HEK293 (cell line): ENCODE results near the gene KIZ.

Experiments used
- CTCF ChIA-PET: fragments of 350-600 bp; formaldehyde crosslinking; extraction: SDS; loops from one replicate; lab custom pipeline; 2021; ENCODE audit warnings: antibody characterized with exemption; lab: Yijun Ruan, JAX
- POLR2A ChIA-PET: fragments of 300-600 bp; formaldehyde crosslinking; extraction: SDS; loops from one replicate; lab custom pipeline; 2020; ENCODE audit warnings: antibody characterized with exemption, inconsistent platforms; lab: Yijun Ruan, JAX
- H3K27ac ChIP-seq: fragments of 200-500 bp; sonication (Bioruptor generic); 2 replicates; pipeline ENCODE4 v1.5.1; 2014; ENCODE audit warnings: low read depth, low read length, control low read depth, inconsistent platforms; ENCODE audit errors: extremely low read depth
- H3K36me3 ChIP-seq, 2 experiments: fragments of 200-500 bp in 1 of 2; sonication (Bioruptor generic) in 1 of 2; 1 replicate in 1 of 2; 2 replicates in 1 of 2; pipeline ENCODE4 v1.5.1; 2014 to 2017; ENCODE audit warnings: inconsistent platforms in 2 of 2, low read length in 2 of 2; ENCODE audit not compliant: control insufficient read depth in 2 of 2, insufficient read depth in 1 of 2
- H3K4me1 ChIP-seq: fragments of 200-500 bp; sonication (Bioruptor generic); 2 replicates; pipeline ENCODE4 v1.5.1; 2014; ENCODE audit warnings: mild to moderate bottlenecking, low read length, inconsistent platforms; ENCODE audit not compliant: control insufficient read depth, insufficient read depth
- H3K4me3 ChIP-seq: 2 replicates; pipeline ENCODE4 v1.5.1; 2011; ENCODE audit warnings: low read depth, mild to moderate bottlenecking, control low read depth, low read length, moderate library complexity
- H3K9me3 ChIP-seq: fragments of 200-500 bp; sonication (Bioruptor generic); 2 replicates; pipeline ENCODE4 v1.5.1; 2014; ENCODE audit warnings: low read depth, low read length, inconsistent platforms; ENCODE audit not compliant: control insufficient read depth, insufficient read depth
- FEZF1 ChIP-seq: fragments of 450-650 bp; formaldehyde crosslinking; IDR thresholded peaks from 2 replicates; pipeline ENCODE4 v1.5.1; 2016; ENCODE audit warnings: missing biosample characterization, missing genetic modification characterization
- HIC1 ChIP-seq: fragments of 450-650 bp; formaldehyde crosslinking; IDR thresholded peaks from 2 replicates; pipeline ENCODE4 v1.5.1; 2016; ENCODE audit warnings: missing biosample characterization, missing genetic modification characterization
- KLF17 ChIP-seq: fragments of 450-650 bp; formaldehyde crosslinking; IDR thresholded peaks from 2 replicates; pipeline ENCODE4 v1.5.1; 2016; ENCODE audit warnings: missing biosample characterization, missing genetic modification characterization
- KLF8 ChIP-seq: fragments of 450-650 bp; formaldehyde crosslinking; IDR thresholded peaks from 2 replicates; pipeline ENCODE4 v1.5.1; 2016; ENCODE audit warnings: missing biosample characterization, missing genetic modification characterization
- MEIS1 ChIP-seq: sonication (generic); formaldehyde crosslinking; IDR thresholded peaks from 2 replicates; pipeline ENCODE4 v1.8.1; 2022; ENCODE audit warnings: missing genetic modification reagents, mild to moderate bottlenecking, borderline replicate concordance
- SETDB1 ChIP-seq: IDR thresholded peaks from one replicate; pipeline ENCODE4 v1.6.1; 2017; ENCODE audit warnings: mild to moderate bottlenecking, low read length, moderate library complexity, mixed read lengths; ENCODE audit not compliant: insufficient read length
- TCF7L2 ChIP-seq: IDR thresholded peaks from 2 replicates; pipeline ENCODE4 v1.6.1; 2011; ENCODE audit warnings: low read depth, mild to moderate bottlenecking, inconsistent platforms, low read length, moderate library complexity, borderline replicate concordance
- YY2 ChIP-seq: fragments of 450-650 bp; formaldehyde crosslinking; IDR thresholded peaks from 2 replicates; pipeline ENCODE4 v1.5.1; 2016; ENCODE audit warnings: missing biosample characterization, missing genetic modification characterization
- ZBTB20 ChIP-seq: fragments of 450-650 bp; formaldehyde crosslinking; IDR thresholded peaks from 2 replicates; pipeline ENCODE4 v1.5.1; 2016; ENCODE audit warnings: missing biosample characterization, missing genetic modification characterization
- ZBTB44 ChIP-seq: fragments of 450-650 bp; IDR thresholded peaks from 2 replicates; pipeline ENCODE4 v1.5.1; 2018; ENCODE audit warnings: missing biosample characterization, mild to moderate bottlenecking, missing genetic modification characterization
- ZFP41 ChIP-seq: fragments of 450-650 bp; formaldehyde crosslinking; IDR thresholded peaks from 2 replicates; pipeline ENCODE4 v1.5.1; 2016; ENCODE audit warnings: missing biosample characterization, missing genetic modification characterization, borderline replicate concordance
- ZFP69B ChIP-seq: fragments of 450-650 bp; formaldehyde crosslinking; IDR thresholded peaks from 2 replicates; pipeline ENCODE4 v1.5.1; 2016; ENCODE audit warnings: missing biosample characterization, missing genetic modification characterization
- ZNF140 ChIP-seq: fragments of 450-650 bp; formaldehyde crosslinking; IDR thresholded peaks from 2 replicates; pipeline ENCODE4 v1.5.1; 2016; ENCODE audit warnings: missing biosample characterization, missing genetic modification characterization
- ZNF704 ChIP-seq: fragments of 450-650 bp; formaldehyde crosslinking; IDR thresholded peaks from 2 replicates; pipeline ENCODE4 v1.5.1; 2016; ENCODE audit warnings: missing biosample characterization, missing genetic modification characterization
- ZNF837 ChIP-seq: fragments of 450-650 bp; formaldehyde crosslinking; IDR thresholded peaks from 2 replicates; pipeline ENCODE4 v1.5.1; 2016; ENCODE audit warnings: missing biosample characterization, missing genetic modification characterization
- ZSCAN4 ChIP-seq: fragments of 450-650 bp; formaldehyde crosslinking; IDR thresholded peaks from 2 replicates; pipeline ENCODE4 v1.5.1; 2017; ENCODE audit warnings: missing biosample characterization, missing genetic modification characterization

Gene KIZ

GRCh38 chr20:21209668-21210067 lies 83.8 kb downstream of the KIZ start:
- no peak for TF ChIP-seq ZNF837
- no peak for TF ChIP-seq SETDB1
- no peak for TF ChIP-seq ZNF704 (tag by site-specific recombination)
- TF ChIP-seq ZBTB20 (tag by site-specific recombination), result no peak
- TF ChIP-seq ZBTB44, result no peak
- TF ChIP-seq MEIS1, result no peak
- no peak for TF ChIP-seq ZNF140 (tag by site-specific recombination)
- TF ChIP-seq KLF8 (tag by site-specific recombination), result no peak
- no peak for TF ChIP-seq ZFP69B (tag by site-specific recombination)
- TF ChIP-seq ZSCAN4 (tag by site-specific recombination), result no peak
- no peak for TF ChIP-seq ZFP41 (tag by site-specific recombination)
- CTCF ChIA-PET, result interaction anchor here (2.0 kb wide), 1 partner anchor 26 kb away, joined by 6 read pairs; no protein-coding TSS in a partner anchor

GRCh38 chr20:21213691-21214090 lies 87.8 kb downstream of the KIZ start:
- Histone ChIP-seq H3K4me3 (no peak overlapping the region), H3K27ac (no peak overlapping the region), H3K4me1 (no peaks in the 10 kb centered on the region), H3K9me3 (no peaks in the 10 kb centered on the region), H3K36me3 (peaks cover 0 to 8% of the 10 kb centered on the region in 2 experiments; a peak in 1 of 3 replicates)
- ChIA-PET POLR2A (no interaction called here), CTCF (interaction anchor here (0.7 kb wide), 1 partner anchor 353 kb away, joined by 3 read pairs; no protein-coding TSS in a partner anchor)
- TF ChIP-seq TCF7L2 (no peak), YY2 (tag by site-specific recombination) (no peak), FEZF1 (no peak), KLF17 (tag by site-specific recombination) (no peak), HIC1 (tag by site-specific recombination) (no peak)

More at GRCh38 chr20:21209668-21210067, 83.8 kb downstream of the KIZ start:
- POLR2A ChIA-PET, result no interaction called here
- Histone ChIP-seq H3K9me3 (no peaks in the 10 kb centered on the region), H3K27ac (no peak overlapping the region), H3K4me3 (no peak overlapping the region), H3K4me1 (no peaks in the 10 kb centered on the region), H3K36me3 (peaks cover 0 to 4% of the 10 kb centered on the region in 2 experiments; a peak in 1 of 3 replicates)
